ENCODE results near the gene ADARB2.
A peak's percentile ranks its signal among the peaks of the same experiment; 100 is the strongest.
"Not testable (repeated sequence)": the region's sequence is repeated elsewhere in the genome, so short reads cannot be mapped to it uniquely, and the experiment has no call there.

The ADARB2 gene

DNA sequence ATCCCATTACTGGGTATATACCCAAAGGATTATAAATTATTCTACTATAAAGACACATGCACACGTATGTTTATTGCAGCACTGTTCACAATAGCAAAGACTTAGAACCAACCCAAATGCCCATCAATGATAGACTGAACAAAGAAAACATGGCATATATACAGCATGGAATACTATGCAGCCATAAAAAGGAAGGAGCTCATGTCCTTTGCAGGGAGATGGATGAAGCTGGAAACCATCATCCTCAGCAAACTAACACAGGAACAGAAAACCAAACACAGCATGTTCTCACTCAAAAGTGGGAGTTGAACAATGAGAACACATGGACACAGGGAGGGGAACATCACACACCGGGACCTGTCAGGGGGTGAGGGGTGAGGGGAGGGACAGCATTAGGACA is 199.9 kb downstream of the ADARB2 start:
- DNase-seq; intact Hi-C loops (cut with DNase I): not testable (repeated sequence)

DNA sequence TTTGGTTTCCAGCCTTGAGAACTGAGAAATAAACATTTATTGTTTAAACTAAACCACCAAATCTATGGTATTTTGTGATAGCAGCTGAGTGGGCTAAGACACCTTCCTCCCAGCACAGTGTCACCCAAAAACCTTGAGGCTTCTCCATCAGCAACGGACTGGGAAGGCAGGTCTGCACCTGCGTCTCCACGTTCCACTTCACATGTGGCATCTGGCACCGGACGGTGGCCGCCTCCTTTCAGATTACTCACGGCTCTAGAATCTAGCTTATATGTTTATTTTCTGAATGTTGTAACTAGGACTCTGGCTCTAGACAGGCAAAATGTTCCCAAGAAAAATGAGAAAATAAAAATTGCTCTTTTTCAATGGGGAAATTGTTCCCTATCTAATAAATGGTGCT is 201.0 kb downstream of the ADARB2 start:
- intact Hi-C loops (cut with DNase I), result no loop called here
- DNase-seq, result peak in 2 of 10 donors; percentile 54 to 69

DNA sequence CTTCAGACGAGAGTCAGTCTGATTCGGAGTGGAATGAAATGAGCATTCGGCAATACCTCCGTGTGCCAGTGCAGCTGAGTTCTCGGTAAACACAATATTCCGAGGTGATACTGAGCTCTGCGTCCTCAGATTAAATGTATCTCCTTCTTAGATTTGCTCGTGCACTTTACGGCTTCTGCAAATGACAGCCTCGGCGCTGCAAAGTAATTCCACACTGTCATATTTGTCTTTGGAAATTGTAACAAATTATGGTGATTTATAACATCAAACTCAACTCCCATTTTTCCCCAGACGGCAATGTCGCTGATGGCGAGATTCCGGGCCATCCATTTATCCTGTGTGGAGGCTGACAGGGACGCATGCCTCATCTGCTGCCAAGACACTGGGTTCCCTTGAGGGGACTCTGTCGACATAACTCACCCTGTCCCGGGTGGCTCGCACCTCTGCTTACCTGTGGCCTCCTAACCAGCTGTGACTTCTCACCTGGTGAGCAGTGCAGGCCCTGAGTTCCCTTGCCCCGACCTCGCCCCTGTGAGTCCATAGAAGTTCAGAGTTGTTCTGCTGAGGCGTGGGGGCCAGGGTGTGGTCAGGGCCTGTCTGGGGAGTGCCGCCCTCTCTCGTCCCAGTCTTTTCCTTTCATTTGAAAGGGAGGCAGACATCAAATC is 201.9 kb downstream of the ADARB2 start:
- DNase-seq, result peak in 1 of 10 donors; percentile 28
- intact Hi-C loops (cut with DNase I), result no loop called here

DNA sequence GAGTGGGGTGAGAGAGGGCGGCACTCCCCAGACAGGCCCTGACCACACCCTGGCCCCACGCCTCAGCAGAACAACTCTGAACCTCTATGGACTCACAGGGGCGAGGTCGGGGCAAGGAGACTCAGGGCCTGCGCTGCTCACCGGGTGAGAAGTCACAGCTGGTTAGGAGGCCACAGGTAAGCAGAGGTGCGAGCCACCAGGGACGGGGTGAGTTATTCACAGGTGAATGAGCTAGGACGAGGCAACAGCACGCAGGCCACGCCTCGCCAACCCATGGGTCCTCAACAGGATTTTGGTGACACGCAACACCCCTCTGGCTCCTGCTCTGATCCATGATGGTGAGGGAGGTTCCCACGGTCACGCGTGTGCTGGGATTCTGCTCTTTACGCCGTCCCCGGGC is 202.5 kb downstream of the ADARB2 start:
- peak in 1 of 10 donors; percentile 35 for DNase-seq
- intact Hi-C loops (cut with DNase I), result no loop called here

DNA sequence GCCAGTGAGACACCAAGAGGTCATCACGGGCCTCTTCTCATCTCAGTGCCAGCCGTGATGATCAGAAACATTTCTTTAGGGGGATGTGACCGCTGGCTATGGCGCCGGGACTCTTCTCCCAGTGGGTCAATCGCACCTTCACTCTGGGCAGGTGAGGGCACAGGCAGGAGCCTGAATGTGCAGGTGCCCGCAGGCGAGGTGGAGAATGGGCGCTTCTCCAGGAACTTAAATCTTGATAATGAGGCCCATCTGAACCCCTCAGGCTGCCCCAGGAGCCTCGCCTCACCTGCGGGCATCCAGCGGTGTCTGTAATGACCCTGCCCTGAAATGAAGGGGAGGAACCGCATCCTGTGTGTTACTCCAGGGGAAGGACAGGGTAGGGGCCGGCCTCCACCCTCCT is 204.7 kb downstream of the ADARB2 start:
- intact Hi-C loops (cut with DNase I), result no loop called here
- peak in 1 of 10 donors; percentile 29 for DNase-seq

DNA sequence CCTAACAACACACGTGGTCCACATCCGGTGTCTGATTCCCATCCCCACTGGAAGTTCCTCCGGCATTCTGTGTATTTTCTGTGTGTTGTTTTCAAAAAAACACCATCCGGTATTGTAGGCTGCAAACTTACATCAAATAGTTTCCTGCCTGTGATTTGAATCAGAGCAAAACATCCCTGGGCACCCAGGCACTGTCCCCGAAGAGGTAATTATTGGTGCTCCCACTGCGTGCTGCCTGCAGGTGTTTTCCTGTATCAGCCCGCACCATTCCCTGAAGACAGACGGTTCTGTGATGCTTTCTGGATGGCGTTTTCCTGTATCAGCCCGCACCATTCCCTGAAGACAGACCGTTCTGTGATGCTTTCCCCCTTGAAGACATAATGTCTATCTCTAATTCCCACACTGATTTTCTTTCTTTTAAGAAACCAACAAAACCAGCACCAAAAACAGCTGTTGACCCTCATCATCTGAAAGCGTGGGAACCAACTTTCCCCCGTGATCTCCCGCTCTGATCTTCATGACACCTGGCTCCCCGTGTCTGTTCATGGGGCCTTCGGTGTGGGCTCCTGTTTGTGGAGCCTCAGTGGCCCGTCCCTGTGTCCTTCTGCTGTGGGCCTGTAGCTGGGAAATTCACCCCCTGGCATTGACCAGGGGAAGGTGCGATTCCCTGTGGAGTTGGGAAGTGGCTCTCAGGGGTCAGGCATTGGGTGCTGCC is 205.3 kb downstream of the ADARB2 start:
- intact Hi-C loops (cut with DNase I), result no loop called here
- peak in 1 of 10 donors; percentile 14 for DNase-seq

DNA sequence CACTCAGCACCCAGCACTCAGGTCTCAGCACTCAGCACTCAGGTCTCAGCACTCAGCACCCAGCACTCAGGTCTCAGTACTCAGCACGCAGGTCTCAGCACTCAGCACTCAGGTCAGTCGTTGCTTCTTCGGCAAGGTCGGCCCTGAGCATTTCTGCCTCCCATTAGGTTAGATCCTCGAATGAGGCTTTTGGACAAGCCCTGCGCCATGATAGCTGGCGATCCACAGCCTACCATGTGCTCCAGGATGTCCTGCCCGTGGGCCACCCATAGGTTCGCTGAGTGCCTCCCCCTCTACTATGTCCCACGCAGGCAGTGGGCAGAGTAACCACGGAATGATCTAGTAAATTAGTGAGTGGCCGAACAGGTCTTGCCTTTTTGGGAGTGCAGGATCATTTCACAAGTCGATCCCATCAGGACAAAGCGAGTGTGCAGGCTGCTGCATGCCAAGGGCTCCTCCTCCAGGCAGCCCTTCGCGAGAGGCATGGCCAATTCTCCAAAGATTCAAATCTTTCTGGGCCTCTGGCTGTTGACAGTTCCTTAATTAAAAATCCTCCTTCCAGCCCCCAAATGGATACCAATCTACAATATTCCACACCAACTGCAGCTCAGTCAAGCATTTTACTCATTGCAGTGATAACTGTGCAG is 206.3 kb downstream of the ADARB2 start:
- intact Hi-C loops (cut with DNase I), result no loop called here
- peak in 1 of 10 donors; percentile 10 for DNase-seq

DNA sequence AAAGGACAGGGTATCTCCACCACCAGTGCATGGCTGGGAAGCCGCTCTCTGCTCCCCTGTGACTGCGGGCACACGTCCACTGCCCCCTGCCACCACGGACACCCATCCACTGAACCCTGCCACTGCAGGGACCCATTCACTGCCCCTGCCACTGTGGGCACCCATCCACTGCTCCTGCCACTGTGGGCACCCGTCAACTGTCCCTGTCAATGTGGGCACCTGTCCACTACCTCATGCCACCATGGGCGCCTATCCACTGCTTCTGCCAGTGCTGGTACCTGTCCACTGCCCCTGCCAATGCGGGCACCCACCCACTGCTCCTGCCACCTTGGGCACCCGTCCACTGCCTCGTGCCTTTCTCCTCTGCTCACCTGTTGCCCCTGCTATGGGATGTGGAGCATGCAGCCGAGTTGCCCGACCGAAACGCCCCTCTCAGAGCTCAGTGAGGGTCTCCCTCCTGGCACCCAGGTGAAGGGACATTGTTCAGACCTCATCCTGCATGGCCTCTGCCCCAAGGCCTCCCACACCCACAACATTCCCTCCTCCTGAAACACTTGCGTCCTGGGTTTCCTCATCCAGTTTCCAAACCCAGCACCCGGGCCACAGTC is 207.4 kb downstream of the ADARB2 start:
- DNase-seq, result no peak
- intact Hi-C loops (cut with DNase I), result no loop called here

DNA sequence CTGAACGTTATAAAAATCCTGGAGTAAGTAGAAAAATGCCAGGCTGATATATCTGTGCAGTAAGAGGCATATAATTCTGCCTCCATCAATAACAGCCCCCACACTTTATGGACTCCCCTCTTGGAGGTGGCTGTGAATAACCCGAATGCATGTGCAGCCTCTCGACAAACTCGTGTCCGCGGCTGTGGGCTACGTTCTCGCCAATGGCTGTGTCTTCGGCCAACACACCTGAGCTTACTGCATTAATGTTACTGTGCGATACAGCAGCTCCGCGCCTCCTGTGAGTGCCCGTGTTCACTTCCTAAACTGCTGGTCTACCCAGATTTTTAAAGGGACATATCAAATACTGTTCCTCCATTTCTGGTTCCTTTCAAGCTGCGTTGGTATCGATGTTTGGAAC is 209.4 kb downstream of the ADARB2 start:
- DNase-seq, result no peak
- intact Hi-C loops (cut with DNase I), result no loop called here

DNA sequence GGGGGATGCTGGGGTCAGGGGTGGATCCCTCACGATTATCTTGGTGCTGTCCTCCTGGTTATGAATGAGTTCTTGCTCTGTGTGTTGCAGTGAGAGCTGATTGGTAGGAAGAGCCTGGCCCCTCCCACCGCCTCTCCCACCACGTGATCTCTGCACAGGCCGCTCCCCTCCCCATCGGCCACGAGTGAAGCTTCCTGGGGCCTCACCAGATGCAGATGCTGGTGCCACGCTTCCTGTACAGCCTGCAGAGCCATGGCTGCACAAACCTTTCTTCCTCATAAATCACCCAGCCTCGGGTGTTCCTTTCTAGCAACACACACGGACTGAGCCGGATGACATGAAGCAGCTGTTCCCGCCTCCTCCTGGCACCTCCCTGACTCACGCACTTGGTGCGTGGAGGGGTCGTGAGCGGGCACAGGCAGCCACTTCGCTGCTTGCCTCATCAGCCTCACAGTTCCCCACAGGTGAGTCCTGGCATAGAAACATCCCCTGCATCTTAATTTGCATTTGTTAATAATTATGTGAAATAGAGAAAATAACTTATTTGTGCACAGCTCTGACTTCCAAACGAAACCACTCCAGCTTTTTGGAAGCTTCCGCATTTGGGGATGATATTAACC is 210.8 kb downstream of the ADARB2 start:
- DNase-seq, result no peak

DNA sequence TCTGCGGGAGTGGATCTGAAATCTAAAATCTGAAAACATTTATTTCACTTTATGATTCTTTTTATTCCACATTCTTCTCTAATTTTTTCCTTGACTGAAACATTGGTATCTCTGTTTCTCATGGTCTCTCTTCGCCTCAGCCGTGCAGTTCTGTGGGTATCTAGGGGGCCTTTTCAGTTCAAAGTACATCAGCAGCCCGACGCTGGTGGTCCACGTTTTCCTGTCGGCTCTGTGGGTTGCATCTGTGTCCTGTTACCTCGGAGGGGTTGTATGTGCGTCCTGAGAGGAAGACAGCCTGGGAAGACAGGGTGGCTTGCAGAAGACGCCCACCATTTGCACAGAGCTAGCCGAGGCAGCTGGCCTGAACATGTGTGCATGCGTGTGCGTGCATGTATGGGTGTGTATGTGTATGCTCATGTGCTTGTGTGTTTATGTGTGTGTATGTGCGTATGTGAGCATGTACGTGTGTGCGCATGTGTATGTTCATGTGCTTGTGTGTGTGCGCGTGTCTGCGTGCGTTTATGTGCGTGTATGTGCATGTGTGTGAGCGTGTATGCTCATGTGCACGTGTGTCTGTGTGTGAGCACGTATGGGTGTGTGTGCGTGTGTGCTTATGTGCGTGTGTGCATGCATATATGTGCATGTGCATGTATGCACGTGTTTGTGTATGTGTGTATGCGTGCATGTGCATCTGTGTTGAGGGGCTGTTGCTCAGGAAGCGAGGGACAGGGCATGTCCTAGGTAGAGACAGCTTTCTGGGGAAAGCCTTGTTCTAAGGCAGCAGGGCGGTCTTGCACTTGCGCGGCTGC is 211.8 kb downstream of the ADARB2 start:
- DNase-seq, result no peak
- intact Hi-C loops (cut with DNase I), result no loop called here

More for the DNA sequence above, 210.8 kb downstream of the ADARB2 start:
- intact Hi-C loops (cut with DNase I), result no loop called here

DNA sequence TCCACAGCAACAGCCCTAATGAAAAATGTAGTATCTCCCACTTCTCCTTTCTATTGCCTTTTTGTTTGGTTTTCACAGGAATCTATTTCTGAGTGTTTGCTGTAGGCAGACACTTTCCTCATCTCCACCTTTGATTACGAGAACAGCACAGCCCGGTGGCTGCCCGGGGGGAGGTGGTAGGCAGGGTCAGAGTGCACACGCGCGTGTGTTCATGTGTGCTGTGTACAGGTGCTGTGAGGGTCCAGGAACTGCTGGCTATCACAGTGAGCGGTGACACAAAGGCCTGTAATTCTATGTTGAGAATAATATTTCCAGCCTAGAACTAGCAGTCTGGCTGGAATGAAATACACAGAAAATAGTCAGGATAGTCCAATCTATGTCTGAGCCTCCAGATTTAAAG is 212.8 kb downstream of the ADARB2 start:
- no peak for DNase-seq
- intact Hi-C loops (cut with DNase I), result no loop called here

DNA sequence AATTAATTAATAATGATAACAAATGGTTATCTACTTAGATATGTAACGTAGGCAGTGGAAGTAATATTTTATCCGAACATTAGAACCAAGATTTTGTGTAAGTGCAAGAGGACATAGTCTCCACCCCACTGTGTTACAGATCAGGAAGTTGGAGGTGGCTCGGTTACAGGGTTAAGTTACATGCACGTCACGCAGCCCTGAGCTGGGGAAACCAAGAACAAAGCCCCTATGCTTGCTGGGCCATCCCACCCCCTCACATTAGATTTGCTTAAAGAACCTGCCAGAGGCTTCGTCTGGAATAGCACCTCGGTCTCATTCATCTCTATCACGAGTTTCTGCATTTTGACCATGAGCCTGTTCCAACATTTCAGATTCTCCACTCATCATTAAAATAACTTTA is 214.1 kb downstream of the ADARB2 start:
- no peak for DNase-seq
- intact Hi-C loops (cut with DNase I), result no loop called here

DNA sequence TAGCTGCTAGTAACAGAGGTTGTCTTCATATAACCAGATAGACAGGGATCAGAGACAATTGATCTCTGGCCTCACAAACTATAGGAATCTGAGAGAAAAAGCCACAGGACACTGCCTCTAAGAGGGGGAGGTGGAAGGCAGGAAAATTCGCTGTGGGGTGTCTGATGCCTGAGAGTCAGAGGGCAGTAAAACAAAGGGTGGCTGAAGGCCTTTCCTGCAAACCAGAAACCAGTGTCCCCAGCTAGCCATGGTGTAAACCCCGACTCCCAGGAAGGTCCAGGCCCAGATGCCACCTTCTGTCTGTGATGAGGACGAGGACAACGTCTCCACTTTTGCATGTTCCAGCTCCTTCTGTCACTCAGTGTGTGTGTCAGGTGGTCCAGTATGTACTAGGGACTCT is 215.1 kb downstream of the ADARB2 start:
- intact Hi-C loops (cut with DNase I), result no loop called here
- DNase-seq, result no peak

DNA sequence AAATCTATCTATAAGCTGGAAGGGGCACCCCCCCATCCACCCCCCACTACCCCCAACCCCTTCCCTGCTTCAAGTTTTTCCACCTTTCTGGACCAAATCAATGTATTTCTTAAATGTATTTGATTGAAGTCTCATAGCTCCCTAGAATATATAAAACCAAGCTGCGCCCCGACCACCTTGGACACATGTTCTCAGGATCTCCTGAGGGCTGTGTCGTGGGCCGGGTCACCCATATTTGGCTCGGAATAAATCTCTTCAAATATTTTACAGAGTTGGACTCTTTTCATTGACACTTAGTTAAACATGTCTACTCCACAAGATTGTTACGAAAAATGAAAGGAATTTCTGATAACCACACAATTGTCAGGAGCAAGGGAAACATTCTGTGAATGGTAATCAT is 215.6 kb downstream of the ADARB2 start:
- intact Hi-C loops (cut with DNase I), result no loop called here
- peak in 1 of 10 donors; percentile 58 for DNase-seq

DNA sequence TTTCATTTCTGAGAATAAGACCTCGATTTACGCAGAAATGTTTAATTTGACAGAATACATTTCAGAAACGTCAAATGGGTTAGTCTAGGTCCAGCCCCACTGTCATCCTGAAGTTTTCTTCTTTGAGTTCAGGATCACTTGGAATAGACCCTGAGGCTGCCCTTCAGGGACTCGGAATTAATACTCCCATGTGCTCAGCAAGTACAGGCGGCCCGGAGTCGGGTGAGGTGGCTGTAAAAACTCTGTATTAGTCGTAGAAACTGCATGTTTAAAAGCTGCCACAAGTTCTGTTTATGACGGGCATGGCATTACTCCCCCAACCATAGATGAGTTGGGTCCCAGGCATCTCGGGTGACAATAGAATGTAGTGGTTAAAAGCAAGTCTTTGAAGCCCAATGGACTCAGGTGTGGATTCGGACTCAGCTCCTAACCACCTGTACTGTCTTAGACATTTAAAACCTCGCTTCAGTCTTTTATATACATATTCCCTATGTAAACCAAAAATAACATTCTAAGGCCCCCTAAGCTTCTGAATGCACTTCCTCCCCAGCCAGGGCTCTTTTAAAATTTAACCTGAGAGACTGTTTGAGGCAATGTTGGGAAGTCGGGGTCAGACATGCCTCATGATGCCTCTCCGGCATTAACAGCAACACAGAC is 216.3 kb downstream of the ADARB2 start:
- intact Hi-C loops (cut with DNase I), result no loop called here

DNA sequence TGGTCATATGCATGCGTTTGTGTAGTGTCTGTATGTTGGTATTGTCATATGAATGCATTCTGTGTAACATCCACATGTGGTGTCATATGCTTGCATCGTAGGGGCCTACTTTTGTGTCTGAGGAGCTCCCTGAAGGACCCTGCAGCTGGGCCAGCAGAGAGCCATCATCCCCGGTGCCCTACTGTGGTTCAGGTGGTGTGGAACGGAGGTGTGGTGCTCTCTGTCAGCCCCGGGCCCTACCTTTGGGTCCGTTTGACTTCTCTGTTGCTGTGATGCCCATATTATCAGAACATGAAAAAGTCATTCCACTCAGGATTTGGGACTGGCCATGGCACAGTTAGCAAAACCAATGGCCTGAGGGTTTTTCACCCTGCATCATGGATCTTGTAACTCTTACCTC is 217.9 kb downstream of the ADARB2 start:
- DNase-seq, result no peak
- intact Hi-C loops (cut with DNase I), result no loop called here

More for the DNA sequence above, 216.3 kb downstream of the ADARB2 start:
- no peak for DNase-seq

DNA sequence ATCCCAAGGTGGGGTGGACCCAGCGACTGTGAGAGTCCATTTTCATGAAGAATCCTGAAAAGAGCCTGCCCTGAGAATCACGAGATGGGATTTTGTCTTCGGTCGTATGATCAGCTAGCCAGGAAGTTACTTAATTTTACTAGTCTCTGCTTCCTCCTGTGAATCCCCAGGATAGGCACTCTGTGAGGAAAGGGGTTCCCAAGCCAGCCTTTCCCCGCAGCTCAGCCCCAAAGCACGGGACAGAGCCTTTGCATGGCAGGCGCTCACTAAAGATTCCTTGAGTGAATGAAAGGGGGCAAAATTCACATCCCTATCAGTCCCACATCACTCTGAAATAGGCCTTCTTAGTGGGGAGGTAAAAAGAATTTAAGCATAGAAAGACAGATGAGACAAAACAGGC is 219.6 kb downstream of the ADARB2 start:
- intact Hi-C loops (cut with DNase I), result no loop called here

DNA sequence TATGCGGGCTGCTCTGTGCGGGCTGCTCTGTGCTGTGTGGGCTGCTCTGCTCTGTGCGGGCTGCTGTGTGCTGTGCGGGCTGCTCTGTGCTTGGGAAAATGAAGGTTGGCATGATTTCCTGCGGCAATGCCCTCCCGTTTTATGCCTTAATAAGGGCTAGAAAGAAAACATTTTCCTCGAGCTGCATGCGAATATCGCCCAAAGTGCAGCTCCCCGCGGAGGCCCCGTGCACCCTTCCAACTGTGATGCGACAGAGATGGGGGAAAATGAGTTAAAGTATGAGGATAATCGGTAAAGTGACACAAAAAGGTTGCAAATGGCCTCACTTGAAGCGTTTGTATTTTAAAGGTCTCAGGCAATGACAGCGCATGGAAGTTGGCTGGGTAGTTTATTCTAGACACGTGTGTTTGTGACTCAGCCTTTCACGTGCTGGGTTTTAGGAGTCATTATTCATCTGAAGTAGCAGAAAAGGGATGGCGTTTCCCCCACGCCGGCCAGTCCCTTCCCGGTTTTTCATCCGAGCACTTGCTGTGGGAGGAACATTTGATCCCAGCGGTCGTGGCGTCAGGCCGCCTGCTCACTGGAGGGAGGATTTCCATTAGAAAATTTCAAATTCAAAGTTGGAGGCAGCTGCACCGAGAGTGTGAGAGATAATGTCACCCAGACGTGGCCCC is 220.7 kb downstream of the ADARB2 start:
- DNase-seq, result peak in 1 of 10 donors; percentile 61
- intact Hi-C loops (cut with DNase I), result no loop called here

More for the DNA sequence above, 219.6 kb downstream of the ADARB2 start:
- no peak for DNase-seq

Data from posterior cingulate gyrus (tissue), 11 donors.